Transverse colon (tissue), 4 donors: ENCODE measurements around the gene KCNAB2. TPM values are rescaled to one million over a fixed set of nuclear protein-coding genes. Genes with fewer than 3 reads are reported as not detected.

Source experiments
- DNase-seq: peaks from one replicate; pipeline ENCODE4 v3.0.0-alpha.2; 2019
- H3K27ac ChIP-seq, 4 donors: fragments of 200-600 bp; sonication (generic); 2 replicates each; pipeline ENCODE4 v1.5.1; 2016 to 2018; ENCODE audit warnings: inconsistent platforms in 4 of 4
- H3K27me3 ChIP-seq: fragments of 200-600 bp; sonication (generic); 2 replicates; pipeline ENCODE4 v1.5.1; 2017; ENCODE audit warnings: inconsistent platforms
- H3K36me3 ChIP-seq, 4 donors: fragments of 200-600 bp; sonication (generic); 2 replicates each; pipeline ENCODE4 v1.5.1; 2017 to 2019; ENCODE audit warnings: inconsistent platforms in 4 of 4
- H3K4me1 ChIP-seq, 4 donors: fragments of 200-600 bp; sonication (generic); 2 replicates each; pipeline ENCODE4 v1.5.1; 2017 to 2020; ENCODE audit warnings: inconsistent platforms in 4 of 4
- H3K4me3 ChIP-seq, 4 donors: fragments of 200-600 bp; sonication (generic); 1 replicate in 1 of 4; 2 replicates in 3 of 4; pipeline versions ENCODE4 v1.5.1 to v1.6.1; 2017 to 2019; ENCODE audit warnings: inconsistent platforms in 4 of 4
- H3K9me3 ChIP-seq, 2 donors: fragments of 200-600 bp; sonication (generic); 2 replicates each; pipeline ENCODE4 v1.5.1; 2017 to 2019; ENCODE audit warnings: inconsistent platforms in 2 of 2
- CTCF ChIP-seq, 5 experiments: fragments of 200-600 bp in 3 of 5; fragments of 450-650 bp in 2 of 5; sonication (generic) in 3 of 5; IDR thresholded peaks; 1 replicate in 2 of 5; 2 replicates in 3 of 5; pipeline ENCODE4 v1.5.1; 2016 to 2017; ENCODE audit warnings: antibody characterized with exemption in 5 of 5, inconsistent platforms in 3 of 5, mild to moderate bottlenecking in 2 of 5, moderate library complexity in 1 of 5
- EP300 ChIP-seq: sonication (generic); formaldehyde crosslinking; IDR thresholded peaks from one replicate; pipeline ENCODE4 v1.6.1; 2017; ENCODE audit warnings: antibody characterized with exemption, low read depth
- POLR2A ChIP-seq: fragments of 450-650 bp; IDR thresholded peaks from one replicate; pipeline ENCODE4 v1.6.1; 2016; ENCODE audit warnings: antibody characterized with exemption, mild to moderate bottlenecking, moderate library complexity
- POLR2AphosphoS5 ChIP-seq, 3 donors: sonication (generic); formaldehyde crosslinking; IDR thresholded peaks; one replicate each; pipeline ENCODE4 v1.6.1; 2016; ENCODE audit warnings: antibody characterized with exemption in 3 of 3
- WGBS, 2 donors: methylation state at CpG; one replicate each; pipeline ENCODE4 v1.1.5; 2018; ENCODE audit warnings: low coverage in 1 of 2; 5-methylcytosine and 5-hydroxymethylcytosine counted together
- in situ Hi-C, 4 donors: fragments of 200-750 bp; cut with MboI; loops; one replicate each; pipeline versions ENCODE4 v1.15.0 to v1.15.1; 2017; ENCODE audit warnings: low sequenced_read_pairs in 3 of 4, low pct_ligation_motif_present in 1 of 4, low pct_unique_long_range_greater_than_20kb in 1 of 4
- intact Hi-C: fragments of 100-400 bp; cut with DNase I; formaldehyde crosslinking; loops from one replicate; pipeline ENCODE4 v1.15.1; 2023; ENCODE audit warnings: low total_unique reads
- total RNA-seq, 4 donors: library from RNA; depleted of rRNA; stranded (reverse); fragments of >200 nt; gene quantifications; one replicate each; pipeline ENCODE4 v1.1.0, GENCODE V29; 2016

KCNAB2 gene
- total RNA-seq, 4 donors from 2014 or later: 1.00 to 25.4 (median 7.9) TPM

- TF ChIP-seq CTCF (IDR thresholded peaks at IDR 0.05) (no peak), POLR2AphosphoS5 (IDR thresholded peaks at IDR 0.05) (no peak), POLR2A (no peak), EP300 (no peak)
- H3K36me3 ChIP-seq: no peaks in the 10 kb centered on the region
- in situ Hi-C loops: no loop called here
- WGBS, 2 donors: 79 to 83% methylated on average over 2 to 15 of the region's 15 CpGs
- H3K9me3 ChIP-seq: no peaks in the 10 kb centered on the region
- no peaks in the 10 kb centered on the region for H3K4me1 ChIP-seq
- DNase-seq: no peak
- no peak overlapping the region for H3K27ac ChIP-seq
- no peaks in the 10 kb centered on the region for H3K27me3 ChIP-seq
- no peak overlapping the region for H3K4me3 ChIP-seq
- intact Hi-C loops: no loop called here
These were observed 26.4 kb upstream of the KCNAB2 start for GRCh38 chr1:6019166-6019845.

DNA sequence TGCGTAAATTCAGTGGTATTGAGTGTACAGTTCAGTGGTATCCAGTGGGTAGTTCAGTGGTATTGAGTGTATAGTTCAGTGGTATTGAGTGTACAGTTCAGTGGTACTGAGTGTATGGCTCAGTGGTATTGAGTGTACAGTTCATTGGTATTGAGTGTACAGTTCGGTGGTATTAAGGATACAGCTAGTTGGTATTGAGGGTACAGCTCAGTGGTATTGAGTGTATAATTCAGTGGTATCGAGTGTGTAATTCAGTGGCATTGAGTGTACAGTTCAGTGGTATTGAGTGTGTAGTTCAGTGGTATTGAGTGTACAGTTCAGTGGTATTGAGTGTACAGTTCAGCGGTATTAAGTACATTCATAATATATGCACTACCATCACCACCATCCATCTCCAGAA, 23.5 kb upstream of the KCNAB2 start:
- no peak overlapping the region for H3K4me3 ChIP-seq
- H3K9me3 ChIP-seq: no peaks in the 10 kb centered on the region
- WGBS, 2 donors: 83 to 92% methylated on average over 4 of the region's 4 CpGs
- H3K4me1 ChIP-seq: peaks cover 3 to 10% (median 9%) of the 10 kb centered on the region in 4 donors
- no peak overlapping the region for H3K27ac ChIP-seq
- TF ChIP-seq EP300 (no peak), POLR2A (no peak), CTCF (IDR thresholded peaks at IDR 0.05) (no peak), POLR2AphosphoS5 (IDR thresholded peaks at IDR 0.05) (no peak)
- H3K36me3 ChIP-seq: no peaks in the 10 kb centered on the region
- in situ Hi-C loops (no loop called here), intact Hi-C loops (no loop called here)
- peaks cover 10% of the 10 kb centered on the region for H3K27me3 ChIP-seq
- DNase-seq: no peak

GRCh38 chr1:6023346-6023745, 22.3 kb upstream of the KCNAB2 start:
- TF ChIP-seq CTCF (IDR thresholded peaks at IDR 0.05) (no peak), EP300 (no peak), POLR2AphosphoS5 (IDR thresholded peaks at IDR 0.05) (no peak), POLR2A (no peak)
- Histone ChIP-seq H3K4me1 (peaks cover 3 to 10% (median 9%) of the 10 kb centered on the region in 4 donors), H3K4me3 (no peak overlapping the region), H3K36me3 (no peaks in the 10 kb centered on the region), H3K27me3 (peaks cover 10% of the 10 kb centered on the region), H3K27ac (no peak overlapping the region), H3K9me3 (no peaks in the 10 kb centered on the region)
- in situ Hi-C loops (no loop called here), intact Hi-C loops (no loop called here)
- 78 to 81% methylated on average over 5 of the region's 5 CpGs for WGBS, 2 donors
- DNase-seq: no peak

DNA sequence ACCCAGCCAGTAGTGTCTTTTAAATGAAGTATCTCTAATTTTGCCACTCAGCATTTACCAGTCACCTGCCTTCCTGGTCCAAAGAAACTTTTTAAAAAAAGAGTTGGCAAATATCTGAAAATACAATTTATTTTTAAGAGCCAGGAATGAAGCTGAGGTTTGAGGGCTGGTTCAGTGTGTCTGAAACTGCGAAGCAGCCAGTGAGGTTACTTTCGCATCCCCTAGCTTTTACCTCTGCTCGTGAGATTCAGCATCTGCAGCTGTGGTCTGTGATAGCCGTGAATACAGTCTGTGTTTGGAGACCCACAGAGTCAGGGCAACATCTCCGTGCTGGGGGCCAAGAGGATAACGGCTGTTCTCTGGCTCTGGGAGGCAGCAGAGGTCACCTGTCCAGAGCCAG, 21.3 kb upstream of the KCNAB2 start:
- intact Hi-C loops: no loop called here
- Histone ChIP-seq H3K27ac (no peak overlapping the region), H3K27me3 (peaks cover 10% of the 10 kb centered on the region), H3K9me3 (no peaks in the 10 kb centered on the region), H3K4me3 (no peak overlapping the region), H3K36me3 (no peaks in the 10 kb centered on the region), H3K4me1 (peaks cover 3 to 10% (median 9%) of the 10 kb centered on the region in 4 donors)
- WGBS, 2 donors: 73 to 80% methylated on average over 5 to 6 of the region's 6 CpGs
- TF ChIP-seq POLR2A: no peak
- no peak for TF ChIP-seq POLR2AphosphoS5 (IDR thresholded peaks at IDR 0.05)
- TF ChIP-seq CTCF (IDR thresholded peaks at IDR 0.05): no peak
- TF ChIP-seq EP300: no peak
- DNase-seq: no peak
- in situ Hi-C loops: no loop called here
